GM13976 (cell line): ENCODE results near the gene EPDR1.

Experiments used
- DNase-seq: peaks from one replicate; pipeline ENCODE4 v3.0.0; 2012; ENCODE audit warnings: low spot score
- CTCF ChIP-seq: IDR thresholded peaks from 2 replicates; pipeline ENCODE4 v1.5.1; 2012; ENCODE audit warnings: borderline replicate concordance, mild to moderate bottlenecking; ENCODE audit not compliant: insufficient read depth; ENCODE audit errors: extremely low read depth, missing control alignments, control extremely low read depth
- in situ Hi-C: fragments of 300-500 bp; cut with MboI; formaldehyde crosslinking; loops from one replicate; pipeline ENCODE4 v1.12.0; 2022; ENCODE audit warnings: low sequenced_read_pairs, mixed read lengths, inconsistent platforms; ENCODE audit not compliant: unreplicated experiment

The EPDR1 gene

GRCh38 chr7:37984750-37985390 is 64.4 kb downstream of the EPDR1 start:
- DNase-seq = no peak
- in situ Hi-C loops = no loop called here
- no peak for TF ChIP-seq CTCF

- in situ Hi-C loops = no loop called here
- no peak for TF ChIP-seq CTCF
- DNase-seq = no peak
Measured at GRCh38 chr7:37986908-37987330, 66.5 kb downstream of the EPDR1 start.

- TF ChIP-seq CTCF = no peak
- in situ Hi-C loops = no loop called here
- DNase-seq = no peak
Measured at GRCh38 chr7:37987732-37988131, 67.3 kb downstream of the EPDR1 start.

- DNase-seq = no peak
- no peak for TF ChIP-seq CTCF
- in situ Hi-C loops = no loop called here
Measured at GRCh38 chr7:37988721-37989650, 68.5 kb downstream of the EPDR1 start.

- no peak for DNase-seq
- in situ Hi-C loops = no loop called here
- no peak for TF ChIP-seq CTCF
Measured at GRCh38 chr7:37990337-37990736, 69.9 kb downstream of the EPDR1 start.

GRCh38 chr7:37993060-37993501 is 72.6 kb downstream of the EPDR1 start:
- in situ Hi-C loops = no loop called here
- TF ChIP-seq CTCF = no peak
- no peak for DNase-seq
